HEK293T (cell line): Measurements from ENCODE around the gene FTCDNL1.
A peak's percentile ranks its signal among the peaks of the same experiment; 100 is the strongest.

Source experiments
- CTCF ChIA-PET: fragments of 350-600 bp; formaldehyde crosslinking; extraction: SDS; loops from one replicate; lab custom pipeline; 2021; ENCODE audit warnings: antibody characterized with exemption, inconsistent platforms; lab: Yijun Ruan, JAX
- POLR2A ChIA-PET: fragments of 350-600 bp; formaldehyde crosslinking; extraction: SDS; loops from one replicate; lab custom pipeline; 2020; ENCODE audit warnings: antibody characterized with exemption, inconsistent platforms; lab: Yijun Ruan, JAX
- DNase-seq: peaks from one replicate; pipeline ENCODE4 v3.0.0; 2012; ENCODE audit warnings: mixed read lengths; ENCODE audit errors: extremely low spot score
- ARNT ChIP-seq: fragments of 450-650 bp; IDR thresholded peaks from 2 replicates; pipeline ENCODE4 v1.6.1; 2017; ENCODE audit warnings: mild to moderate bottlenecking
- BHLHE40 ChIP-seq: fragments of 450-650 bp; IDR thresholded peaks from 2 replicates; pipeline ENCODE4 v1.6.1; 2016; ENCODE audit warnings: mild to moderate bottlenecking, moderate library complexity, borderline replicate concordance
- CTBP1 ChIP-seq: fragments of 450-650 bp; IDR thresholded peaks from 2 replicates; pipeline ENCODE4 v1.6.1; 2016; ENCODE audit warnings: borderline replicate concordance
- FOXA1 ChIP-seq: fragments of 450-650 bp; IDR thresholded peaks from 2 replicates; pipeline ENCODE4 v1.6.1; 2016; ENCODE audit warnings: mild to moderate bottlenecking
- FOXK2 ChIP-seq: fragments of 450-650 bp; IDR thresholded peaks from 2 replicates; pipeline ENCODE4 v1.6.1; 2016; ENCODE audit warnings: mild to moderate bottlenecking
- FOXM1 ChIP-seq: fragments of 450-650 bp; IDR thresholded peaks from 2 replicates; pipeline ENCODE4 v1.6.1; 2017; ENCODE audit warnings: mild to moderate bottlenecking, borderline replicate concordance
- HDGF ChIP-seq: fragments of 450-650 bp; IDR thresholded peaks from 2 replicates; pipeline ENCODE4 v1.6.1; 2017; ENCODE audit warnings: antibody characterized with exemption, borderline replicate concordance
- L3MBTL2 ChIP-seq: fragments of 450-650 bp; conservative IDR thresholded peaks from 2 replicates; pipeline ENCODE4 v1.6.1; 2016; ENCODE audit warnings: mild to moderate bottlenecking
- LEF1 ChIP-seq: fragments of 450-650 bp; IDR thresholded peaks from 2 replicates; pipeline ENCODE4 v1.6.1; 2017; ENCODE audit warnings: mild to moderate bottlenecking, borderline replicate concordance
- NFRKB ChIP-seq: fragments of 450-650 bp; IDR thresholded peaks from 2 replicates; pipeline ENCODE4 v1.6.1; 2016; ENCODE audit warnings: mild to moderate bottlenecking, moderate library complexity
- SP1 ChIP-seq: fragments of 450-650 bp; IDR thresholded peaks from 2 replicates; pipeline ENCODE4 v1.6.1; 2017
- SUZ12 ChIP-seq: fragments of 450-650 bp; IDR thresholded peaks from 2 replicates; pipeline ENCODE4 v1.6.1; 2016; ENCODE audit warnings: mild to moderate bottlenecking
- TARDBP ChIP-seq: fragments of 450-650 bp; IDR thresholded peaks from 2 replicates; pipeline ENCODE4 v1.6.1; 2016
- ZNF384 ChIP-seq: fragments of 450-650 bp; IDR thresholded peaks from 2 replicates; pipeline ENCODE4 v1.6.1; 2016
- TF ChIP-seq, protein P1 (sequence below): fragments of 450-650 bp; IDR thresholded peaks from 2 replicates; pipeline ENCODE4 v1.6.1; 2016

The FTCDNL1 gene

DNA sequence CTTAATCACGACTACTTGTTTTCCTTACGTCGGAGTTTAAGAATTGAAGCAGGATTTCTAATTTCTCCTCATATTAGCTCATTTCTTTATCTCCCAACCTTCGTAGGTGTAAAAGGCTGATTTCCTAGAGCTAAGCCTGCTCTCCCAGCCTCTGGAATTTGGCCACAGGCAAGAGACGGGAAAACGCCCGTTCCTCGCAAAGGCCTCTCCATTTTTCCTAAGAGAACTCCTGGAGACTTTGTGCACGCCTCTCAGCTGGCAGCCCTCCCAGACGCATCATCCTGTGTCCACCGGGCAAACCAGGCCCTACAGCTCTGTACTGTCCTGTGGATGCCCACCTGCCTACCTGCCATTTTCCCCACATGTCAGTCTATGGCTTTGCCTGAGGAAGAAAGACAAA is 106.3 kb downstream of the FTCDNL1 start:
- no peak for DNase-seq
- ChIA-PET POLR2A (no interaction called here), CTCF (interaction anchor here (1.2 kb wide), 1 partner anchor 40 kb away, joined by 3 read pairs; no protein-coding TSS in a partner anchor)
- TF ChIP-seq SUZ12 (no peak), FOXA1 (no peak), ARNT (no peak), LEF1 (no peak), TARDBP (no peak), L3MBTL2 (no peak), HDGF (no peak), CTBP1 (no peak)
- TF ChIP-seq, protein P1, sequence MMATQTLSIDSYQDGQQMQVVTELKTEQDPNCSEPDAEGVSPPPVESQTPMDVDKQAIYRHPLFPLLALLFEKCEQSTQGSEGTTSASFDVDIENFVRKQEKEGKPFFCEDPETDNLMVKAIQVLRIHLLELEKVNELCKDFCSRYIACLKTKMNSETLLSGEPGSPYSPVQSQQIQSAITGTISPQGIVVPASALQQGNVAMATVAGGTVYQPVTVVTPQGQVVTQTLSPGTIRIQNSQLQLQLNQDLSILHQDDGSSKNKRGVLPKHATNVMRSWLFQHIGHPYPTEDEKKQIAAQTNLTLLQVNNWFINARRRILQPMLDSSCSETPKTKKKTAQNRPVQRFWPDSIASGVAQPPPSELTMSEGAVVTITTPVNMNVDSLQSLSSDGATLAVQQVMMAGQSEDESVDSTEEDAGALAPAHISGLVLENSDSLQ, result no peak

DNA sequence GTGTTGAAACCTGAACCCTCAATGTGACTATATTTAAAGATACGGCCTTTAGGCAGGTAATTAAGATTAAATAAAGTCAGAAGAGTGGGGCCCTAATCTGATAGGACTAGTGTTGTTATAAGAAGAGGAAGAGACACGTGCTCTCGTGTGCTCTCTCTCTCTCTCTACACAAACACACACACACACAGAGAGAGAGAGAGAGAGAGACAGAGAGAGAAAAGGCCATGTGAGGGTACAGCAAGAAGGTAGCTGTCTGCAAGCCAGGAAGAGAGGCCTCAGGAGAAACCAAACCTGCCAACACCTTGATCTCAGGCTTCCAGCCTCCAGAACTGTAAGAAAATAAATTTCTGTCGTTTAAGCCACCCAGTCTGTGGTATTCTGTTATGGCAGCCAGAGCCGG is 106.7 kb downstream of the FTCDNL1 start:
- CTCF ChIA-PET, result interaction anchor here (1.2 kb wide), 1 partner anchor 40 kb away, joined by 3 read pairs; no protein-coding TSS in a partner anchor
- DNase-seq, result no peak

DNA sequence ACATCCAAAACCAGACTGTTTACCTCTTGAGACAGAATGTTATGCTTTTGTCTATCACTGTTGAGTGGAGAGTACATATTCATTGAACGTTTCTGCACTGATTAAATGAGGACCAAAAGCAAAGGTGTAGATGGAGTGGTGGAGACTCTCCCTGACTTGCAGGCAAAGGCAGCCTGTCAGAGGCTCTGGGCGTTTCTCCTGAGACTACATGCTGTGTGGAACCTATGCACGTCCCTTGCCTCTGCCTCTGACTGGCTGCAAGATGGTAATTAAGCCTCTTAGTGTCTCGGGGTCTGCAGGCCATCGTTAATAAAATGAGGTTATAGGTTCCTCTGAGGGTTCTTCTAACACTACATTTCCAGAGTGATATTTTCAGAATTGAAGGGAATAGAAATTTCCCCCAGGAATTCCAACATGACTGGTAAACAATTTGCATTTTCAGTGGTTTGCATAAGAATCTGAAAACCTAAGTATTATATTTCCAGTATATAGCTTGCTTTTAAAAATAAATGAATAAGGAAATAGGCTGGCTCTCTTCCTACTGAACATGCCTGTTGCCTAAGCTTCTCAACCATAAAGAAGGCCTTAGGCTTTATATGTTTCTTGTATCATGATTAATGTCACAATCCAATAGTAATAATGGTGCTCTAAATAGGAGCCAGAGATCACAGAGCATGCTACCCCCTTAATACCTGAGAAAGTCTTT is 107.4 kb downstream of the FTCDNL1 start:
- ChIA-PET CTCF (no interaction called here), POLR2A (no interaction called here)
- no peak for TF ChIP-seq ZNF384
- no peak for TF ChIP-seq LEF1
- no peak for TF ChIP-seq FOXK2
- no peak for TF ChIP-seq NFRKB
- DNase-seq, result no peak

More for the DNA sequence above, 106.7 kb downstream of the FTCDNL1 start:
- POLR2A ChIA-PET, result no interaction called here
- no peak for TF ChIP-seq NFRKB
- peak; percentile 71 for TF ChIP-seq L3MBTL2
- TF ChIP-seq ARNT, result no peak

DNA sequence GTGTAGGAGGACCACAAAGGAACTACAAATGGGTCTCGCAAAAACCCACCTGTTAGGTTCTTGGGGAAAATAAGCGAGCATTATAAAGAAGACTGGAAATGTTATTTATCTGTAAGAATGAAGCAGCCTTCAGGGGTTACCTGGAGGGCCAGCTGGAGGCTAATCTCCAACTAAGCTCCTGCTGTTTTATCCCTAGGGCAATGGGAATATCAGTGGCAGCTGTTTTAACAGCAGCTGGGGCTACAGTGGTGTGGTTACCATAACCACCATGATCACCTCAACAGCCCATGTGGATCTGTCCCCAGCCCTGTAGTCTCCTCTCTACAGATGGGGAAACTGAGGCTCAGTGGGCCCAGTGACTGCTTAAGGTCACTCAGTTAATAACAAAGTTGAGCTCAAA is 108.1 kb downstream of the FTCDNL1 start:
- POLR2A ChIA-PET, result no interaction called here
- CTCF ChIA-PET, result no interaction called here
- no peak for DNase-seq
- TF ChIP-seq SP1 (no peak), CTBP1 (no peak), SUZ12 (no peak), BHLHE40 (no peak)

DNA sequence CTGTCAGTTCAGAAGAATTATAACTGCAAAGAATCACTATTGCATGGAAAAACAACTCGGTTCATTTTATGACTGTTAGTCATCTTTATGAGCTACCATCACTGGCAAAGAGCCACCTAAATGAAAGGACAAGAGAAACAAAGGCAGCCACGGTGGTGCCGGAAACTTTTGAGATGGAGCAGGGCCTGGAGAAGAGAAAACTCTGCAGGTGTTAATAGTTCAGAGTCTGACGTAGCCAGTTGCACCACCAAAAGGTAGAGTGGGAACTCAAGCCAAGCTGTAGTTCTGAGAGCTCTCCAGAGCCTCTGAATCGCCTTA is 110.9 kb downstream of the FTCDNL1 start:
- no peak for DNase-seq
- ChIA-PET CTCF (interaction anchor here (0.6 to 5.1 kb wide), 9 partner anchors 31 to 1082 kb away, joined by 3 to 27 read pairs (median 3); no protein-coding TSS in a partner anchor), POLR2A (no interaction called here)
- TF ChIP-seq CTBP1, result no peak
- no peak for TF ChIP-seq BHLHE40
- no peak for TF ChIP-seq ARNT
- no peak for TF ChIP-seq FOXK2
- no peak for TF ChIP-seq TARDBP
- TF ChIP-seq, protein P1, result no peak
- no peak for TF ChIP-seq NFRKB
- no peak for TF ChIP-seq LEF1

DNA sequence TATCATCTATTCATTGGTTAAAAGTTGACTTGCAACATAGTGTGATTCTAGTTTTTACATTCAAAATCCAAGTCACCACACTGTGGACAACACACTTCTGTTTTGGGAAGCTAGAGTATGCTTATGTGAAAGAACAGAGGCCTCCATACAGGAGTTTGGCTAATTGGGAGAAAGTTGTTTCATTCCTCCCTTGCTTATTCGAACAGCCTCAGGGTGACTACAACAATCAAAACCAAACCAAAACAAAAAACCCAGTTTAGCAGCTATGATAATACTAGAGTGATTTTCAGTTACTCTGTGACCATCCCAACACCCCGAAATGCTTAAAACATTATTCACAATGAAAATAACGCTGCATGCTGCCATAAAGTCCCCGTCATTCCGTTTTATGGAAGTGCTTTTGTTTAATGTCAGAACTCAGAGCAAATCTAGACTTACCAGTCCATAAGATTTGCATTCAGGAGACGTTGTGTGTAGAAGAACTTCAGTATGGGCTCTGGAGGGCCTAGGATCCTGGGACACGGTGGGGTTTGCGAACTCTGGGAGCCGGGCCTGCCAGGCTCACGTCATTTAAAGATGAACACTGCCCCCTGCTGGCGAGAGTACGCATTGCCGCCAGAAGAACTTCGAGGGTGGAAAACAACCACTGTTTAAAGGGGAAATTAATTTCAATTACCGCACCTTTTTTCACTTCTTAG is 111.4 kb downstream of the FTCDNL1 start:
- TF ChIP-seq, protein P1, result peak; percentile 44; the same call in 1 of the 2 replicates
- no peak for TF ChIP-seq SUZ12
- DNase-seq, result peak; percentile 71
- CTCF ChIA-PET, result interaction anchor here (0.6 to 5.1 kb wide), 11 partner anchors 14 to 1594 kb away, joined by 3 to 27 read pairs (median 3); no protein-coding TSS in a partner anchor
- POLR2A ChIA-PET, result no interaction called here

DNA sequence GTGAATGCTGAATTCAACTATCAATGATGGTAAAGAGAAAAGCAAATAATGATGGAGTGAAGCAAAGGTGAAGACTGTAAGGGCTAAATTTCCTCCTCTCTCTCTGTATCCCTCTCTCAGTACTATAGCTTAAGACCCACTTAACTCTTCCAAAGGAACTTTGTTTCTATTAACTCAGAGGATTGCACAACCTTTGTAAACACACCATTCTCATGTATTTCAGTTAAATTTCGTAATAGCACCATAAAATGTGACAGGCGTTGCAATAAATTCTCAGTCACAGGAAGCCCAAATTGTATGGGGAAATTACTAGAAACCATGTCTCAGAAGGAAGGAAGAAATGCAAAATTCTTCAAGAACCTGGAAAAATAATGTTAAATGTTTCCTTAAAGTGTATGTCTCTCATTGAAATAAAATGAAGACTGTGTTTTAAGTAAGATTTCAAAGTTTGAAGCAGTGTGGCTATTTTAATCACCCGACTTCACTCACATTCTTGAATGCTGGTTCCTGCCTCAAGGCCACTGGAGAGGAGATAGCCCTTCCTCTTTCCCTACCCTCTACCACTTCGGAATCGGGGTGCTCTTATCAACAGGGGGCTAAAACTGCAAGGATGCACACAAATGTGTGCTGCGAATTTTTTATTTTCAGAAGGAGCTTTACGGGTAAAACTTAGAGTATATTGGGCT is 112.1 kb downstream of the FTCDNL1 start:
- no peak for DNase-seq
- ChIA-PET CTCF (interaction anchor here (0.6 to 5.1 kb wide), 4 partner anchors 15 to 1593 kb away, joined by 3 to 27 read pairs (median 4); no protein-coding TSS in a partner anchor), POLR2A (no interaction called here)
- peak; percentile 70; the same call in 1 of the 2 replicates for TF ChIP-seq CTBP1
- 0 out of 2 replicates have a peak, but pooled peaks have one; percentile 4 for TF ChIP-seq FOXM1
- TF ChIP-seq, protein P1, result peak; percentile 93
- TF ChIP-seq ZNF384, result no peak
- no peak for TF ChIP-seq HDGF
- TF ChIP-seq FOXA1, result peak; percentile 55; the same call in 1 of the 2 replicates
- TF ChIP-seq BHLHE40, result no peak
- TF ChIP-seq ARNT, result no peak
- TF ChIP-seq SUZ12, result no peak
- no peak for TF ChIP-seq L3MBTL2
